NCI-H1694 (cell line): ENCODE measurements around the gene RRP9.

Experiments
- DNase-seq: peaks from one replicate; lab custom pipeline; 2025; lab: John Stamatoyannopoulos, UW

RRP9 gene

GRCh38 chr3:51970606-51971300, 29.0 kb upstream of the RRP9 start:
- DNase-seq = no peak

DNA sequence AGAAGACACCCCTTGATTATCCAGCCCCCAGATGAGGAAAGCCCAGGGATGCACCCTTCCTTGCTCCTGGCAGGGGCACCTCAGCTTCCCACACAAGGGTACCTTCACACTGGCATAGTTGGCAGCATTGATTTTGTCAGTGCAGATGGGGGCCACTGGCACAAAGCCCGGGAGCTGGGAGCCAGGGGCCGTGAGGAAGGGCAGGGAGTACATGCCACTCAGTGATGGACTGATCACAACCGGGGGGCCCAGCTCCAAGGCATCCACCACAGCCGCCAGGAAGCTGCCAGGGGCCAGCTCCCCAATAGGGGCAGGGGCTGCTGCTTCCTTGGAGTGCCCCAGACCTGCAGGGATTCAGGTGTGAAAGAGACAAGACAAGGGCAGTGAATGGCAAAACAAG, 28.1 kb upstream of the RRP9 start:
- DNase-seq = no peak

DNA sequence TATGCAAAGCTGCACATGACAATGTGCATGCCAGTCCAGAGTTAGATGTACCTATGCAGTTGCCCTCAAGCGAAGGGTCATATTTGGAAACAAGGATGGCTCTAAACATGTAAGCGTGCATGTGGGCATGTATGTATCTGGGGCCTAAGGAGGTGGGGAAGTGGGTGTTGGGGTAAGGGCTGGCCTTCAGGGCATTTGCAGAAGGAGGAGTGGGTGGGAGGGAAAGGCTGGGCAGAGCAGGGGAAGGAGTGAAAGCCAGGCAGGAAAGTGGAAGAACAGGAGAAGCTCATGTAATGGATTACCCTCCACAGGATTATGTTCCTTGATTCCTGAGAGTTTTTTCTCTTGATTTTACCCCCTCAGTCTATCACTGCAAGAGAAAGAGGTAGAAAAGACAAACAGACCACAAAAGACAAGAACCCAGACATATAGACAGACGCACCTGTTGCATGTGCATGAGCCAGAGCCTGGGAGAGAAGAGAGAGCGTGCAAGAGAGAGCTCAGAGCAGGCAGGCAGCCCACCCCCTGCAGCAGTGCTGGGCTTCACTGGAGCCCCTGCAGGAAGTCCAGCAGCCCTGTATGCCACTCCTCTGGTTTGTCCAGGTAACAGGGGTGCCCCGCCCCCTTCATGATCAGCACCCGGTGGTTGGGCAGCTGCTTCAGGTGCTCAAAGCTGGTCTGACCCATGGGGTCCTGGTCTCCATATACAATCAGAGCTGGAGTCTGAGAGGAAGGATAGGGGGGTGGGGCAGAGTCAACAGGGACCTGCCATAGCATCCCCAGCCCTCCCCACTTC, 27.4 kb upstream of the RRP9 start:
- no peak for DNase-seq

- DNase-seq = no peak
Measured at GRCh38 chr3:51968170-51968775, 26.6 kb upstream of the RRP9 start.

DNA sequence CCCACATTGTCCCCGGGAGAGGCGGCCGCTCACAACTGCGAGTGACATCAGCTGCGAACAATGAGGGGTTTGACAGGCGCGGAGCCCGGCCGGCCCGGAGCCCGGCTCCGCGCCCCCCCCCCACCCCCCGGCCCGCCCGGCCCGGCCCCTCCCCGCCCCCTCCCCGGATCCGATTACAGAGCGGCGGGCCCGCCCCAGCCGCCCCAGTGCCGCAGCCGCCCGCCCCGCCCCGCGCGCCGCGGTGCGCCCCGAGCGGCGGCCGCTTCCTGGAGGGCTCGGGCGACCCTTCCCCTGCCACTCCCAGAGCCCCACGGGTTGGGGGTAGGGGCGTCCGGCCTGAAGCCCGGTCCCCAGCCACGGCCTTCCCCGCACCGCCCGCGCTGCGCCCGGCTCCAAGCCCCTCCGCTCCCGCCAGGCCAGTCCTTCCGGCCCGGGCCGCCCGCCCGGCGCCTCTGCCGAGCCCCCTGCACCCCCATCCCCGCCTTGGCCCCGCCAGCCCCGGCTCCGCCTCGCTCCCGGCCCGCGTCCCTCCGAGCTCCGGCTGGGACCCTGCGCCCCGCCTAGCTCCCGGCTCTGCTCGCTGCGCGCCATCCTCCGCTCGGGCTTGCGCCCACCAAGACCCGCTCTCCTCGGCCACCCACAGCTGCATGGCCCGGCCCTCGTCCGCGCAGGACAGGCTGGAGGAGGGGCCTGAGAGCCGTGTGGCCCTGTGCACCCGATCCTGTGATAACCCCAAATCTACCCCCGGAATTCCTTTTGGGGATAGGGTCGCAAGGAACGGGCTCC, 25.9 kb upstream of the RRP9 start, which contains the start of gene PCBP4:
Gene PCBP4, minus strand, starts transcription at position 71 of the 786 bp plus-strand sequence. CDS start 6,214 bp downstream, outside the sequence.
- no peak for DNase-seq

DNA sequence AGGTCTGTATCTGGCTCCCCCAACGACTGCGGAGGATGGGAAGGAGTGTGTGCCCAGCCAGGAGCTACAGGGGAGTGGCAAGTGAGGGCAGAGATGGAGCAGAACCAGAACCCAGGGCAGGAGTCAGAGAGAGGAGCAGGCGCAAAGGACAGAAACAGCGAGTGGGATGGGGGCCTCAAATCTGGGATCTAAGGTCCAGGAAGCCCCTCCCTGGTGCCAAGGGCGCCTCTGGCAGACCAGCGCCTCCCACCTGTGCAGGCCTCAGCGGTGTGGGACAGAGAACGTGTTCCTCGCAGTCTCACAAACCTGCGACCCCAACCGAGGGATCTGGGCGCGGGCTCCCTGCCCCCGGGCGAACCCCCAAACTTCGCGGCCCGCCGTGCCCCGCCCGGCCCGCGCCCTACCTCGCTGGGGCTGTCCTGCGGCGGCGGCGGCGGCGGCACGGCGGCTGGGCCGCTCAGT, 25.2 kb upstream of the RRP9 start:
- no peak for DNase-seq

GRCh38 chr3:51966486-51966885, 24.8 kb upstream of the RRP9 start:
- DNase-seq = no peak

- no peak for DNase-seq
Measured at GRCh38 chr3:51966016-51966415, 24.3 kb upstream of the RRP9 start.

DNA sequence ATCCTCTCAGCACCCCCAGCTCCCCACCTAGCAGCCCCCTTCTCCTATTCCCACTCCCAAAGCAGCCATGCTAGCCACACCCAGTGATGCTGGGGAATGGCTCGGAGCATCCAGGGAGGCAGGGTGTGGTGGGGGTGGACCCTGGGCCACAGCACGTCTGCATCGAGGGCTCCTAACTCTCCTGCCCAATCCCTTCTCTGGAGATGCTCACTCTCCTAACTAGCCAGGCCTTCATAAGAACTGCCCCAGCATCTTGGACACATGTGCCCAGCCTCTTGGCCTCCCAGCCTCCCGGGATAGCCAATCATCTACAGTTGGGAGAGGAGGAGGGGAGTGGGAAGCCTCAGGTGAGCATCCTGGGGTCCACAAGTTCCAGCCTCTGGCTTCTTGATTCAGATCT, 22.8 kb upstream of the RRP9 start:
- DNase-seq = no peak

DNA sequence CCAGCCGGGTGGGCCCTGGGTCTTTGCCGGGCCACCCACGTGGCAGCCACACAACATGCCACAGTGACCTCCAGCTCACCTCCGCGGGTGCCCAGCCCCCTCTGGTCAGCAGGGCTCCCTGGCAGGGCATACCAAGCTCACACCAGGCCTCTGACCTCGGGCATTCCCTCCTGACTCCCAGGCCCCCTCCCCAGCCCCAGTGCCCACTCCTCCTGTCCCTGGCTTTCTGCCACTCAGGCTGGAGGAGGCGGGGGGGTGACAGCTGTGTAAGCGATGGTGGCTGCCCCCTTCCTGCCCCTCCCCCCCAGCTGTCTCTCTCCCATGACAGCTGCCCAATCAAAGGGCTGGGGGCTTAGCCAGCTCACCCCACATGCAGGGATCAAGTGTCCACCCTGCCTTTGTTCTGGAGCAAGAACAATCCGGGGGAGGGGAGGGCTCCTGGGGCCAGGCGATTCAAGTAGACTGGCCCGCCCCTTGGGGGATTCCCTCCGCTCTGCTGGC, 22.3 kb upstream of the RRP9 start:
- no peak for DNase-seq

DNA sequence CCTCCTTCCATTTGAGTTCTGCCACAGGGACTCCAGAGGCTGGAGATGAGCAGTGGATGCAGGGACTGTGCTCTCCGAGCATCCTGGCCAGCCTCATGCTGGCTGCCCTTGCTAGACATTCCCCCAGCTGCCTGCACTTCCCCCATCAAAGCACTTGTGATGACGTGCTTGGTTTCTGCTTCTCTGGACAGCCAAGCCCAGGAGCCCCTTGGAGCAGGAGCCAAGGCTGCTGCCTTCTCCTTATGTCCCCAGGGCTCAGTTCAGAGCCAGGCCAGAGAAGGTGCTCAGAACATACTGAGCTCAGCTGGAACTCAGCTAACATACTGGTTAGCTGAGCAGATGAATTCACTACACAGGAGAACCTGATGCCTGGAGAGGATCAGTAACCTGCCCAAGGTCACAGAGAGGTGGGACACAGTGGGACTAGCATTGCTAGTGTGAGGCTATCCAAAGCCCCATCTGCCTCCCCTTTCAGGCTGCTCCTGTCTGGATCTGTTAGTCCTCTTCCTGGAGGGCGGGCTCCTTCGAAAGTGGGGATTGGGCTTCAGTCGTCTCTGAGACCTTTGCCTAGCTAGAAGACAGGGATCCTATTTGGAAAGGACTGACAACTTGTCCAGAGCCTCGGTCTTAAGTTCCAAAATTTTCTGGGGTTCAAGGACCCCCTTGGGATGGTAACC, 21.3 kb upstream of the RRP9 start:
- DNase-seq = no peak

GRCh38 chr3:51961602-51962569, 20.2 kb upstream of the RRP9 start:
- no peak for DNase-seq

DNA sequence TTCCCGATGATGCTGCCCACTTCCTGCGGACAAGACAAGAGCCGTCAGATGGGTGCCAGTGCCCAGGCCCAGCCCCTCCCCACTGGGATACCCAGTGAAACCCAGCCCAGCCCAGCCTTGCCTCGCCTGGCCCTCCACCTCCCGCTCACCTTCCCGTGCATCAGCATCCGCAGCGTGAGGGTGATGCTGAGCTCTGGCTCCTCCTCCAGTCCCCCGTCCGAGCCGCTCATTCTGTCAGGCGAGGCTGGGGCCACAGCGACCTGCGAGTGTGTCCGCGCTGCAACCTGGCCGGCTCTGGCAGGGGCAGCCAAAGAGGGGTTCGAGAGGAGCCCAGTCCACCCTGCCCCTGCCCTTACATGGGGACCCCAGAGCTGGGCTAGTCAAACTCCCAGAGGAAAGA, 19.3 kb upstream of the RRP9 start:
- no peak for DNase-seq

- DNase-seq = no peak
Measured at GRCh38 chr3:51960386-51960785, 18.7 kb upstream of the RRP9 start.

- DNase-seq = no peak
Measured at GRCh38 chr3:51959651-51960050, 17.9 kb upstream of the RRP9 start.

DNA sequence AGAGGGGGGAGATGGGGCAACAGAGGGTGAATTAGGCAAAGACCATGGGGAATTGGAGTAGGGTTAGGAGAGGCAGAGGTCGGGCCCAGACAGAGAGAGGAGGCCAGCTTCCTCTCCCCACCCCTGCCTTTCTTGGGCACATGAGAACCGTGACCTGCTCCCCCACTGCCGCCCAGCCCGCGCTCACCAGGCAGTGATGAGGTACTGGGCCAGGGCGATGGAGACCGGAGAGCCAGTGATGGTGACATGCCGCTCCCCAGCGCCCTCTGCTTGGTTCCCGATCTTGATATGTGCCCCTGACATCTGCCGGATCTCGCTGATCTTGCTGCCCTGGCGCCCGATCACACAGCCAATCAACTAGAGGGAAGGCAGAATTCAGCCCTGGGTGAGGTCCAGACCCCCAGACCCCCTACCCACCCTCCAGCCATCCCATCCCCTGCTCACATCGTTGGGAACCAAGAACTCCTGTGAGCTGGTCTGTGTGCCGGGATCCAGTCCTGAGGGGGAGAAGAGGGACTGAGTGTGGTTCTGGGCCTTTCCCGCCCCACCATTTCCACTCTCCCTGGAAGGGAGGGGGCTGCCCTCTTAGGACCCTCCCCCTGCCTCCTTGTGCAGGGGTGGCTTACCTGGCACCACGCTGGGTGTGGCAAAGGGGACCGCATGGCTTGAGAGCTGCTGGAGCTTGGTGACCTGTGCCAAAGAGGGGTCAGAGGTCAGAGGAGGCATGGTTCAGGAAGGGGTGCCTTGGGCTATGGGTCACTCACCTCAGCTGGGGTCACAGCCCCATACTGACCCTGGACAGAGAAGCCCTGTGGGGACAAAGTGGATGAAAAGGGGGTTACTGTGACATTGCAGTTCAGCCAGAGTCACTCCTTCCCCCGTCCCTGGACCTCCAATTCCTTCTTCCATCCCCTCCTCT, 17.2 kb upstream of the RRP9 start:
- DNase-seq = no peak

DNA sequence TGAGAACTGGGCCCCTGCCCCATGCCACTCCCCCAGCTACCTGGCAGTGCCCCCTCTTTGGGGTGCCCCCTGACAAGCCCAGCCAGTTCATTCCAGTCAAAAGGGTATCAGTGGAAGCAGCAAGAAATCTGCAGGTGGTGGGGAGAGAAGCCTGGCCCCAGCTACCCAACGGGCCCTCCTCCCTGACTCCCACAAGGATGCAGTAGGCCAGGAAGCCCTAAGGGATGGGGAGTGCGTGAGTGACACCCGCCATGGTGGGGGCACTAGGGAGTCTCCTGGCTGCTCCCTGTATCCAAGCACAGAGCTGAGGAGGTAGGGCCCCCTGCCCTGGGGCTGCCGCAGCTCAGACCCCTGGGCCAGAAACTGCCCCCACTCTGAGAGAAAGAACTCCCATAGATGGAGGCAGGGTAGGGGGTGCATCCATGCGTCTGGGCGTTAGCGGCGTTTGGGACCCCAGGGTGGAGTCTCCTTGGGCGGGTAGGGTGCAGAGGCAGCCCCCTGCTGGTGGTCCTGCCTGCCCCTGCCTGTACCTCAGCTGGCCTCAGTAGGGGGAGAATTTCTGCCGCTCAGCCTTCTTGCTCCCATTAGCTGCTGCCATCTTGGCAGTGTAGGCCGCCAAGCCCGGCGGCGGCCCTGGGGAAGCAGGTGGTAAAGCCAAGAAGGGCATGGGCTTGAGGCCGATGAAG, 16.0 kb upstream of the RRP9 start:
- DNase-seq = no peak
